H1 (cell line): ENCODE data around the gene ZNF629. TPM values are rescaled to one million over a fixed set of nuclear protein-coding genes. Genes with fewer than 3 reads are reported as not detected.
A peak's percentile ranks its signal among the peaks of the same experiment; 100 is the strongest.

Experiments used
- CTCF ChIA-PET: fragments of 300-600 bp; sonication (Branson Sonifier 250); formaldehyde crosslinking; loops from one replicate; lab custom pipeline; 2021; ENCODE audit not compliant: partially characterized antibody; lab: Charles Lee
- POLR2A ChIA-PET: fragments of 300-600 bp; sonication (Branson Sonifier 250); formaldehyde crosslinking; loops from one replicate; lab custom pipeline; 2021; ENCODE audit warnings: inconsistent platforms; ENCODE audit not compliant: partially characterized antibody; lab: Charles Lee
- DNase-seq, 2 experiments: peaks; one replicate each; pipeline versions ENCODE4 v3.0.0 to v3.0.0-alpha.2; 2010 to 2022; ENCODE audit warnings: low spot score in 2 of 2, low read depth in 1 of 2, mixed read lengths in 1 of 2
- FAIRE-seq: peaks from 2 replicates; lab custom pipeline; 2011; peaks lifted over from hg19 to GRCh38; lab: Jason Lieb, UNC
- H2AFZ ChIP-seq: 2 replicates; pipeline ENCODE4 v1.8.1; 2012; ENCODE audit warnings: low read length, inconsistent platforms
- H2AK5ac ChIP-seq: 2 replicates; pipeline ENCODE4 v1.6.1; 2013; ENCODE audit warnings: low read depth, low read length
- H2BK120ac ChIP-seq: replicated peaks from 2 replicates; pipeline ENCODE3; 2013; ENCODE audit warnings: low read depth, low read length, inconsistent platforms
- H2BK12ac ChIP-seq: 2 replicates; pipeline ENCODE4 v1.6.1; 2013; ENCODE audit warnings: low read depth, low read length
- H2BK15ac ChIP-seq: 2 replicates; pipeline ENCODE4 v1.6.1; 2013; ENCODE audit warnings: low read length
- H2BK20ac ChIP-seq: 2 replicates; pipeline ENCODE4 v1.6.1; 2013; ENCODE audit warnings: low read length
- H2BK5ac ChIP-seq: 2 replicates; pipeline ENCODE4 v1.6.1; 2013; ENCODE audit warnings: low read depth, low read length
- H3K14ac ChIP-seq: 2 replicates; pipeline ENCODE4 v1.6.1; 2013; ENCODE audit warnings: inconsistent platforms; ENCODE audit not compliant: insufficient read length
- H3K18ac ChIP-seq: 2 replicates; pipeline ENCODE4 v1.6.1; 2013; ENCODE audit warnings: low read length; ENCODE audit errors: extremely low read depth
- H3K23ac ChIP-seq: 2 replicates; pipeline ENCODE4 v1.6.1; 2013; ENCODE audit warnings: inconsistent platforms; ENCODE audit not compliant: insufficient read length
- H3K23me2 ChIP-seq: 2 replicates; pipeline ENCODE4 v1.6.1; 2013; ENCODE audit warnings: low read depth, low read length
- H3K27ac ChIP-seq: 2 replicates; pipeline ENCODE4 v1.6.1; 2011; ENCODE audit warnings: low read depth, low read length, inconsistent platforms
- H3K27me3 ChIP-seq, 4 experiments: replicated peaks in 1 of 4; 1 replicate in 1 of 4; 2 replicates in 3 of 4; pipeline versions ENCODE4 v1.6.1 to v1.8.1; 2011 to 2013; ENCODE audit warnings: low read length in 3 of 4, mild to moderate bottlenecking in 3 of 4, inconsistent platforms in 2 of 4, mixed read lengths in 2 of 4, moderate library complexity in 1 of 4; ENCODE audit not compliant: control insufficient read depth in 3 of 4, insufficient read depth in 3 of 4; ENCODE audit errors: extremely low read depth in 1 of 4
- H3K36me3 ChIP-seq, 4 experiments: 2 replicates each; pipeline versions ENCODE4 v1.6.1 to v1.8.1; 2011 to 2013; ENCODE audit warnings: mild to moderate bottlenecking in 4 of 4, low read length in 3 of 4, moderate library complexity in 2 of 4, control low read depth in 1 of 4, inconsistent platforms in 1 of 4; ENCODE audit not compliant: insufficient read depth in 4 of 4, control insufficient read depth in 2 of 4
- H3K4ac ChIP-seq: replicated peaks from 2 replicates; pipeline ENCODE3; 2013; ENCODE audit warnings: low read length, low read depth, mixed read lengths, inconsistent platforms; ENCODE audit not compliant: insufficient read length
- H3K4me1 ChIP-seq, 4 experiments: replicated peaks in 1 of 4; 1 replicate in 1 of 4; 2 replicates in 3 of 4; pipeline versions ENCODE4 v1.6.1 to v1.8.1; 2011 to 2013; ENCODE audit warnings: low read length in 3 of 4, inconsistent platforms in 2 of 4, mixed read lengths in 1 of 4; ENCODE audit not compliant: insufficient read depth in 4 of 4, control insufficient read depth in 3 of 4
- H3K4me2 ChIP-seq, 2 experiments: 2 replicates each; pipeline versions ENCODE4 v1.6.1 to v1.8.1; 2011 to 2013; ENCODE audit warnings: low read depth in 2 of 2, low read length in 2 of 2, control low read depth in 1 of 2, inconsistent platforms in 1 of 2, mild to moderate bottlenecking in 1 of 2; ENCODE audit not compliant: insufficient read depth in 1 of 2
- H3K4me3 ChIP-seq, 4 experiments: fragments of 200-600, 300-600 bp in 1 of 4; sonication (generic), shearing (Covaris generic), sonication (Bioruptor Twin) in 1 of 4; 2 replicates each; pipeline versions ENCODE4 v1.5.1 to v1.8.1; 2011 to 2016; ENCODE audit warnings: low read length in 4 of 4, low read depth in 3 of 4, control low read depth in 2 of 4, inconsistent platforms in 2 of 4, mild to moderate bottlenecking in 2 of 4, mixed read lengths in 1 of 4, moderate library complexity in 1 of 4; ENCODE audit not compliant: insufficient read depth in 2 of 4; ENCODE audit errors: extremely low read depth in 1 of 4
- H3K56ac ChIP-seq: replicated peaks from 2 replicates; pipeline ENCODE3; 2013; ENCODE audit warnings: low read depth, mild to moderate bottlenecking, mixed read lengths, low read length, inconsistent platforms; ENCODE audit not compliant: insufficient read length
- H3K79me1 ChIP-seq: 2 replicates; pipeline ENCODE4 v1.6.1; 2013; ENCODE audit warnings: low read depth, low read length, control low read depth
- H3K79me2 ChIP-seq, 2 experiments: 2 replicates each; pipeline versions ENCODE4 v1.6.1 to v1.8.1; 2012 to 2013; ENCODE audit warnings: low read length in 2 of 2, mild to moderate bottlenecking in 2 of 2, inconsistent platforms in 1 of 2; ENCODE audit not compliant: insufficient read depth in 2 of 2, control insufficient read depth in 1 of 2
- H3K9ac ChIP-seq, 4 experiments: replicated peaks in 1 of 4; 1 replicate in 1 of 4; 2 replicates in 3 of 4; pipeline versions ENCODE4 v1.6.1 to v1.8.1; 2011 to 2013; ENCODE audit warnings: low read depth in 3 of 4, low read length in 3 of 4, control low read depth in 2 of 4, mild to moderate bottlenecking in 2 of 4, moderate library complexity in 2 of 4, inconsistent platforms in 1 of 4; ENCODE audit errors: extremely low read depth in 1 of 4
- H3K9me3 ChIP-seq, 2 experiments: 2 replicates each; pipeline versions ENCODE4 v1.6.1 to v1.8.1; 2012 to 2013; ENCODE audit warnings: mild to moderate bottlenecking in 2 of 2, moderate library complexity in 2 of 2, control low read depth in 1 of 2, inconsistent platforms in 1 of 2, low read depth in 1 of 2, low read length in 1 of 2, mixed read lengths in 1 of 2; ENCODE audit not compliant: insufficient read depth in 2 of 2
- H4K20me1 ChIP-seq, 2 experiments: replicated peaks in 1 of 2; 2 replicates each; pipeline versions ENCODE3 to v1.8.1; 2011 to 2013; ENCODE audit warnings: inconsistent platforms in 2 of 2, low read length in 2 of 2, mild to moderate bottlenecking in 1 of 2; ENCODE audit not compliant: insufficient read depth in 2 of 2, control insufficient read depth in 1 of 2
- H4K5ac ChIP-seq: 2 replicates; pipeline ENCODE4 v1.6.1; 2013; ENCODE audit warnings: low read length, low read depth, mixed read lengths, inconsistent platforms; ENCODE audit not compliant: insufficient read length
- H4K8ac ChIP-seq: 2 replicates; pipeline ENCODE4 v1.8.0; 2013; ENCODE audit warnings: mild to moderate bottlenecking, moderate library complexity, low read length, inconsistent platforms; ENCODE audit not compliant: insufficient read depth; ENCODE audit errors: extremely low read depth
- H4K91ac ChIP-seq: replicated peaks from 2 replicates; pipeline ENCODE3; 2013; ENCODE audit warnings: low read length, mixed read lengths, inconsistent platforms; ENCODE audit not compliant: insufficient read length
- CHD2 ChIP-seq: IDR thresholded peaks from 2 replicates; pipeline ENCODE4 v1.6.1; 2012; ENCODE audit warnings: low read length, improper control_type of control experiment
- FOSL1 ChIP-seq: IDR thresholded peaks from 2 replicates; pipeline ENCODE4 v1.6.1; 2011; ENCODE audit warnings: mild to moderate bottlenecking, low read depth, low read length, moderate library complexity; ENCODE audit not compliant: insufficient read depth
- SUZ12 ChIP-seq: fragments of 200-600 bp; sonication (generic); IDR thresholded peaks from 2 replicates; pipeline ENCODE4 v1.6.1; 2012; ENCODE audit warnings: mild to moderate bottlenecking, inconsistent platforms, low read length, moderate library complexity, mixed read lengths
- TBP ChIP-seq: IDR thresholded peaks from 2 replicates; pipeline ENCODE4 v1.6.1; 2011; ENCODE audit warnings: low read depth, low read length, improper control_type of control experiment
- WGBS, 2 experiments: shearing (Covaris generic) in 1 of 2; methylation state at CpG; one replicate each; pipeline versions ENCODE4 v1.1.6 to v1.1.7; 2013 to 2015; ENCODE audit warnings: low lambda C conversion rate in 2 of 2, mixed read lengths in 2 of 2, inconsistent platforms in 1 of 2, low coverage in 1 of 2, missing lambda C conversion rate in 1 of 2; ENCODE audit not compliant: insufficient replicate concordance in 2 of 2, insufficient coverage in 1 of 2, insufficient read length in 1 of 2; ENCODE audit errors: extremely low coverage in 1 of 2, missing lambda C conversion rate in 1 of 2; 5-methylcytosine and 5-hydroxymethylcytosine counted together
- polyA plus RNA-seq, 7 experiments: library from polyadenylated mRNA; depleted of rRNA in 3 of 7; stranded (reverse) in 5 of 7; unstranded in 2 of 7; fragments of >200 nt in 5 of 7; fragments of 200-250 nt in 2 of 7; gene quantifications; 1 replicate in 5 of 7; 2 replicates in 1 of 7; 4 replicates in 1 of 7; pipeline versions ENCODE4 v1.2.1 to v1.2.3, GENCODE V29; 2011 to 2013; ENCODE audit warnings: missing spikeins in 2 of 7, mixed read lengths in 2 of 7
- total RNA-seq: library from RNA; stranded (reverse); fragmentation: NEBNext Ultra II Directional; extraction: Animal tissue kit (Norgen Biotek cat#: 25700); gene quantifications from 2 replicates; pipeline ENCODE4 v1.2.1, GENCODE V29; 2021

The ZNF629 gene
- total and polyA plus RNA-seq, 2 of the 8 experiments (the other 6 are each of a cell fraction or from before 2014, with no cell fraction given) = 11.0 to 19.5 TPM

GRCh38 chr16:30750876-30751465, 36.0 kb downstream of the ZNF629 start:
- TF ChIP-seq FOSL1 = no peak
- no peak for TF ChIP-seq TBP
- no peak for TF ChIP-seq SUZ12
- TF ChIP-seq CHD2 = no peak
- Histone ChIP-seq H3K9me3 (no peaks in the 10 kb centered on the region), H3K4me3 (no peak overlapping the region), H3K27me3 (no peaks in the 10 kb centered on the region), H3K14ac (no peak overlapping the region), H4K91ac (no peak overlapping the region), H3K4me1 (peaks cover 0 to 4% (median 0%) of the 10 kb centered on the region in 4 experiments; a peak in 2 of 7 replicates), H2BK12ac (no peak overlapping the region), H3K4ac (no peak overlapping the region), H3K9ac (0 out of 7 replicates have a peak overlapping the region, but pooled peaks of 1 of the 4 experiments have one; percentile 17), H3K23ac (no peak overlapping the region), H4K20me1 (peaks cover 3 to 7% of the 10 kb centered on the region in 2 experiments), H2BK20ac (no peak overlapping the region), H4K5ac (no peak overlapping the region), H3K36me3 (peaks cover 6 to 24% (median 20%) of the 10 kb centered on the region in 4 experiments; a peak in 5 of 8 replicates), H3K79me2 (peaks cover 0 to 15% of the 10 kb centered on the region in 2 experiments; a peak in 2 of 4 replicates), H2AFZ (no peak overlapping the region), H3K79me1 (peaks cover 8% of the 10 kb centered on the region; the same call in 1 of the 2 replicates), H2BK15ac (no peak overlapping the region), H3K56ac (no peak overlapping the region), H3K18ac (no peak overlapping the region), H3K23me2 (peaks cover 7% of the 10 kb centered on the region; the same call in 1 of the 2 replicates), H3K4me2 (no peak overlapping the region), H3K27ac (no peak overlapping the region), H2BK5ac (no peak overlapping the region), H4K8ac (no peak overlapping the region; the same call in none of the 2 replicates), H2BK120ac (no peak overlapping the region), H2AK5ac (no peak overlapping the region)
- no peak for FAIRE-seq
- DNase-seq = no peak
- 93% methylated on average over 20 of the region's 20 CpGs; no CpG with 5 or more reads in 1 of the 2 experiments for WGBS, 2 experiments
- ChIA-PET POLR2A (interaction anchor here (0.9 to 7.1 kb wide), 9 partner anchors 10 to 187 kb away, joined by 3 to 92 read pairs (median 5); partner anchors contain the start of genes CFAP119 and RNF40), CTCF (interaction anchor here (0.6 to 1.4 kb wide), 2 partner anchors 9 to 63 kb away, joined by 3 read pairs; no protein-coding TSS in a partner anchor)
